Hepatocyte (in vitro differentiated cells): Measurements from ENCODE around the gene MAGI2.

Experiments used
- EZH2 ChIP-seq: fragments of 200-600 bp; sonication (generic); IDR thresholded peaks from 2 replicates; pipeline ENCODE4 v1.6.1; 2016; ENCODE audit warnings: antibody characterized with exemption, mild to moderate bottlenecking, borderline replicate concordance
- EZH2phosphoT487 ChIP-seq: fragments of 200-600 bp; sonication (generic); IDR thresholded peaks from one replicate; pipeline ENCODE4 v1.6.1; 2018; ENCODE audit warnings: antibody characterized with exemption, mild to moderate bottlenecking, low read depth, moderate library complexity; ENCODE audit not compliant: unreplicated experiment, severe bottlenecking
- TF ChIP-seq, protein P1 (sequence below): fragments of 200-600 bp; sonication (generic); IDR thresholded peaks from 2 replicates; pipeline ENCODE4 v1.5.1; 2016; ENCODE audit warnings: antibody characterized with exemption, mild to moderate bottlenecking; ENCODE audit not compliant: poor library complexity

DNA sequence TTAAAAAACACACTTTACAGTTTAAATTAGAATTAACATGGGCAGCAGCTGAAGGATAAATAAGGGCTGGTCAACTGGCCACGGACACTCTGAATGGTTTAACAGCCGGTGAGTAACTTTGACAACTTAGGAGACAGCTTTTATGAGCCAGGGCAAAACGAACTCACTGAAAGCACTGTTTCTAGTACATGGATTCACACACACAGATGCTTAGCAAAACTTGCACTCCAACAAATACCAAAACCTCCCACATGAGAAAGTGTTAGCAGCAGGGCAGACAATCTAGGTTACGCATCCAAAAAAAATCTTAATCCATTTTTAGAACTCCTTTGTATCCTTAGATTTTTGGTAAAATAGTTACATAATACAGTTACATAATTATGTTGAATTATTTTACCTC lies 1168.5 kb downstream of the MAGI2 start:
- TF ChIP-seq EZH2 (no peak), EZH2phosphoT487 (no peak)
- TF ChIP-seq, protein P1, sequence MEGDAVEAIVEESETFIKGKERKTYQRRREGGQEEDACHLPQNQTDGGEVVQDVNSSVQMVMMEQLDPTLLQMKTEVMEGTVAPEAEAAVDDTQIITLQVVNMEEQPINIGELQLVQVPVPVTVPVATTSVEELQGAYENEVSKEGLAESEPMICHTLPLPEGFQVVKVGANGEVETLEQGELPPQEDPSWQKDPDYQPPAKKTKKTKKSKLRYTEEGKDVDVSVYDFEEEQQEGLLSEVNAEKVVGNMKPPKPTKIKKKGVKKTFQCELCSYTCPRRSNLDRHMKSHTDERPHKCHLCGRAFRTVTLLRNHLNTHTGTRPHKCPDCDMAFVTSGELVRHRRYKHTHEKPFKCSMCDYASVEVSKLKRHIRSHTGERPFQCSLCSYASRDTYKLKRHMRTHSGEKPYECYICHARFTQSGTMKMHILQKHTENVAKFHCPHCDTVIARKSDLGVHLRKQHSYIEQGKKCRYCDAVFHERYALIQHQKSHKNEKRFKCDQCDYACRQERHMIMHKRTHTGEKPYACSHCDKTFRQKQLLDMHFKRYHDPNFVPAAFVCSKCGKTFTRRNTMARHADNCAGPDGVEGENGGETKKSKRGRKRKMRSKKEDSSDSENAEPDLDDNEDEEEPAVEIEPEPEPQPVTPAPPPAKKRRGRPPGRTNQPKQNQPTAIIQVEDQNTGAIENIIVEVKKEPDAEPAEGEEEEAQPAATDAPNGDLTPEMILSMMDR = no peak
